ENCODE data around the gene ANKRD6. TPM values are rescaled to one million over a fixed set of nuclear protein-coding genes. Genes with fewer than 3 reads are reported as not detected.

ANKRD6 gene
- total RNA-seq, 1 donor = 15.3 TPM

GRCh38 chr6:89555031-89555430 lies 122.1 kb downstream of the ANKRD6 start:
- DNase-seq (ENCODE audit: low read depth in 2 of 3, low spot score in 2 of 3) = no peak

GRCh38 chr6:89555806-89556205 lies 122.9 kb downstream of the ANKRD6 start:
- no peak for DNase-seq (ENCODE audit: low read depth in 2 of 3, low spot score in 2 of 3)

- DNase-seq (ENCODE audit: low read depth in 2 of 3, low spot score in 2 of 3) = no peak
Measured at GRCh38 chr6:89559487-89559886, 126.5 kb downstream of the ANKRD6 start.

GRCh38 chr6:89562093-89562973 lies 129.4 kb downstream of the ANKRD6 start:
- no peak for DNase-seq (ENCODE audit: low read depth in 2 of 3, low spot score in 2 of 3)

- no peak for DNase-seq (ENCODE audit: low read depth in 2 of 3, low spot score in 2 of 3)
Measured at GRCh38 chr6:89563866-89564265, 130.9 kb downstream of the ANKRD6 start.

- DNase-seq (ENCODE audit: low read depth in 2 of 3, low spot score in 2 of 3) = no peak
Measured at GRCh38 chr6:89564752-89565427, 131.9 kb downstream of the ANKRD6 start.

- no peak for DNase-seq (ENCODE audit: low read depth in 2 of 3, low spot score in 2 of 3)
Measured at GRCh38 chr6:89566008-89566800, 133.3 kb downstream of the ANKRD6 start.

GRCh38 chr6:89566930-89567629 lies 134.1 kb downstream of the ANKRD6 start:
- no peak for DNase-seq (ENCODE audit: low read depth in 2 of 3, low spot score in 2 of 3)

- DNase-seq (ENCODE audit: low read depth in 2 of 3, low spot score in 2 of 3) = no peak
Measured at GRCh38 chr6:89567630-89568390, 134.9 kb downstream of the ANKRD6 start.

GRCh38 chr6:89574910-89575561 lies 142.1 kb downstream of the ANKRD6 start:
- no peak for DNase-seq (ENCODE audit: low read depth in 2 of 3, low spot score in 2 of 3)

GRCh38 chr6:89575562-89575960 lies 142.6 kb downstream of the ANKRD6 start:
- no peak for DNase-seq (ENCODE audit: low read depth in 2 of 3, low spot score in 2 of 3)

GRCh38 chr6:89580997-89581666 lies 148.2 kb downstream of the ANKRD6 start:
- DNase-seq (ENCODE audit: low read depth in 2 of 3, low spot score in 2 of 3) = no peak

GRCh38 chr6:89581689-89582088 lies 148.7 kb downstream of the ANKRD6 start:
- DNase-seq (ENCODE audit: low read depth in 2 of 3, low spot score in 2 of 3) = no peak

GRCh38 chr6:89582669-89583325 lies 149.8 kb downstream of the ANKRD6 start:
- DNase-seq (ENCODE audit: low read depth in 2 of 3, low spot score in 2 of 3) = no peak

- no peak for DNase-seq (ENCODE audit: low read depth in 2 of 3, low spot score in 2 of 3)
Measured at GRCh38 chr6:89583559-89583958, 150.6 kb downstream of the ANKRD6 start.

GRCh38 chr6:89584539-89584938 lies 151.6 kb downstream of the ANKRD6 start:
- no peak for DNase-seq (ENCODE audit: low read depth in 2 of 3, low spot score in 2 of 3)

- no peak for DNase-seq (ENCODE audit: low read depth in 2 of 3, low spot score in 2 of 3)
Measured at GRCh38 chr6:89585154-89585553, 152.2 kb downstream of the ANKRD6 start.

- DNase-seq (ENCODE audit: low read depth in 2 of 3, low spot score in 2 of 3) = no peak
Measured at GRCh38 chr6:89589297-89590025, 156.5 kb downstream of the ANKRD6 start.
